Measurements from ENCODE around the gene AK6.
A peak's percentile ranks its signal among the peaks of the same experiment; 100 is the strongest.

Gene AK6

DNA sequence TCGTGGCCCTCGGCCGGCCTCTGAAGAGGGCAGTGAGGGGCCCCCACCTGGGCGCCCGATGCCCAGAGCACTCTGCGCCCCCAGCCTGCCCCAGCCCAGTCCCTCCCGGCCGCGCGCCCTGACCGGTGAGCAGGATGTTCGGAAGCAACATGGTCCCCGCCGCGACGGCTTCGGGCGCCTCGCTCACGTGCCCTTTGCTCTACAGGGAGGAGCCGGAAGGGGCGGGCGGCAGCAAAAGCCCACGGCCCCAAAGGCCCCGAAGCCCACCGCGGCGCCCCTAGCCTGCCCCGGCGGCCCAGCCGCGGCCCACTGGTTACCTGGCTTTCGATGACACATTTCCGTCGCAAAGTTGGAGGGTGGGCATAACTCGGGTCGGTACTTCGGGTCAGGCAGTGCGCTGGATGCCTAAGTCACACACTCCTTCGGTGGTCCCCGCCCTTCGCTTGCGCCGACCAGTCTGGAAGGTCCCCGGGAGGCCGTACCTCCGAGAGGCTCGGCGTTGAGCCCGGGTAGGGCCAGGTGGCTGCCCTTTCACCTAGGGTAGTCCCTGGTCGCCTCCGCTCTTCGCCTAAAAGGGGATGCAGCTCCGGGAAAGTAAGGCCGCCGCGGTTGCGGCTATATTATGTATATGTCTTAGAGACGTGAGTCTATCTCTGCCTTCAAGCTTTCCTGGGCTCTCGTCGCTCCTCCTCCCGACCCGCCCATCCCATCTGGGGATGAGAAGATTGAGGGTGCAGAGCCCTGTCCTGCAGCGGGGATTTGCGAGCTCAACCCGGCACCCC is at the start of gene AK6, which contains the start of the genes RAD17 and TAF9:
AK6 (minus strand) TSS at position 181 of the 782 bp plus-strand sequence; CDS start at position 151, 30 bp downstream.
RAD17 (plus strand) TSS at position 479 of the 782 bp plus-strand sequence. CDS start 2,391 bp downstream, outside the sequence.
TAF9 (minus strand) TSS at position 181 of the 782 bp plus-strand sequence. CDS start 3,783 bp downstream, outside the sequence.
- H3K4me3 ChIP-seq (ENCODE audit: low read length) = peak within 1 kb of the TSS; percentile 95
- no peak for TF ChIP-seq ZNF274 (IDR thresholded peaks at IDR 0.05; ENCODE audit: low read depth, low read length)

GRCh38 chr5:69418554-69418953 is 49.2 kb upstream of the AK6 start:
- TF ChIP-seq ZNF274 (IDR thresholded peaks at IDR 0.05; ENCODE audit: low read depth, low read length) = no peak
- H3K4me3 ChIP-seq (ENCODE audit: low read length) = no peak overlapping the region

DNA sequence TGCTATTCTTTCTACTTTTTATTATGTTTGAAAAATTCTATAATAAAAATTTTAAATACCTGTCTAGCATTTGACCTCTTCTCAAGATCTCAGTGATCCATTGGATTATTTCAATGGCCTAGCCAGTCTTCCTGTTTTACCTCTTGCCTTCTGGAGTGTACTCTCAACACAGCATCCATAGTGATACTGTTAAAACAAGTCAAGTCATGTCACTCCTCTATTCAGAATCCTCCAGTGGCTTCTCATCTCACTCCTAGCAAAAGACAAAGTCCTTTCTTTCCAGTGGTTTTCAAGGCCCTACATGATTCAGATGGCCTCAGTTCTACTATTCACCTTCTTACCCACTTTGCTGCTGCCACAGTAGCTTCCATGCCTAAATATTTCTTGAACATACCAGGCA is 47.4 kb upstream of the AK6 start:
- no peak for TF ChIP-seq ZNF274 (IDR thresholded peaks at IDR 0.05; ENCODE audit: low read depth, low read length)
- no peak overlapping the region for H3K4me3 ChIP-seq (ENCODE audit: low read length)

GRCh38 chr5:69416180-69416579 is 46.9 kb upstream of the AK6 start:
- TF ChIP-seq ZNF274 (IDR thresholded peaks at IDR 0.05; ENCODE audit: low read depth, low read length) = no peak
- no peak overlapping the region; the same call in 1 of the 2 replicates for H3K4me3 ChIP-seq (ENCODE audit: low read length)

- peak overlapping the region; percentile 51 for H3K4me3 ChIP-seq (ENCODE audit: low read length)
- TF ChIP-seq ZNF274 (IDR thresholded peaks at IDR 0.05; ENCODE audit: low read depth, low read length) = no peak
Observed at GRCh38 chr5:69415584-69415958, 46.3 kb upstream of the AK6 start.

DNA sequence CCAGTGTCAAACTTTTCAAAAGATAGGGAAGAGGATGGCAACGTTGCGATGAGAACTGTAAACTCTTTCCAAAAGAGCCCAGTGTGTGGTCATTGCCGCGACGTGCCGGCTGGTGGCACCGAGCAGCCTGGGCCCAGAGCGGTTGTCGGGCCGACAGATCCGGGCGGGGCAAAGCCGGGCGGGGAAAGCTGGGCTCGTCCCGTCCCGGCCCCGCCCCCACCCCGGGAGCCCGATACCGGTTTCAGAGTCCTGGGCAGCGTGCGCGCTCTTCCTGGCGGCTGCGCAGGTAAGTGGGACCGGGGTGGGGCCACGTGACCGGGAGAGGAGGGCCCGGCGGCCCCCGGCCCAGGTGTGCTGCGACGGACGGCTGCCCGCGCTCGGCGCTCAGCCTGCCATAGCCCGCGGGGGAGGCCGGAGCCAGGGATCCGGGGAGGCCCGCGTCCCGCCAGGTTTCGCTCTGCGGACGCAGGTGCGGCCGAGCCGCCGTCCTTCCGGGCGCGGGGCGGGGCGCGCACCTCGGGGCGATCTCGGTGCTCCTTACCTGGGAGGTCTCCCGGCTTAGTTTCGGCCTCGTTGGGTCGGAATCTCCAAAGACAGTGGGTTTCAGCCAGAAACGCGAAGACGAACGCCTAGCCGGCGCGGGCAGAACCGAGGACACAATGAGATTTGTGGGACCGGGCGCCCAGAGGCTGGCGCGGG is 45.7 kb upstream of the AK6 start, which contains the start of gene MARVELD2:
MARVELD2 (plus strand) TSS at position 232 of the 699 bp plus-strand sequence. CDS start 4,270 bp downstream, outside the sequence.
- TF ChIP-seq ZNF274 (IDR thresholded peaks at IDR 0.05; ENCODE audit: low read depth, low read length) = no peak
- peak within 1 kb of the TSS; percentile 51 for H3K4me3 ChIP-seq (ENCODE audit: low read length)

GRCh38 chr5:69404659-69405330 is 35.5 kb upstream of the AK6 start:
- no peak for TF ChIP-seq ZNF274 (IDR thresholded peaks at IDR 0.05; ENCODE audit: low read depth, low read length)
- H3K4me3 ChIP-seq (ENCODE audit: low read length) = no peak overlapping the region

- no peak overlapping the region for H3K4me3 ChIP-seq (ENCODE audit: low read length)
- no peak for TF ChIP-seq ZNF274 (IDR thresholded peaks at IDR 0.05; ENCODE audit: low read depth, low read length)
Observed at GRCh38 chr5:69378376-69378775, 9.1 kb upstream of the AK6 start.

- H3K4me3 ChIP-seq (ENCODE audit: low read length) = peak overlapping the region; percentile 47; the same call in 1 of the 2 replicates
- TF ChIP-seq ZNF274 (IDR thresholded peaks at IDR 0.05; ENCODE audit: low read depth, low read length) = no peak
Observed at GRCh38 chr5:69374911-69375446, 5.7 kb upstream of the AK6 start.

GRCh38 chr5:69372394-69372793 is 3.1 kb upstream of the AK6 start:
- H3K4me3 ChIP-seq (ENCODE audit: low read length) = no peak overlapping the region; the same call in 1 of the 2 replicates
- no peak for TF ChIP-seq ZNF274 (IDR thresholded peaks at IDR 0.05; ENCODE audit: low read depth, low read length)

DNA sequence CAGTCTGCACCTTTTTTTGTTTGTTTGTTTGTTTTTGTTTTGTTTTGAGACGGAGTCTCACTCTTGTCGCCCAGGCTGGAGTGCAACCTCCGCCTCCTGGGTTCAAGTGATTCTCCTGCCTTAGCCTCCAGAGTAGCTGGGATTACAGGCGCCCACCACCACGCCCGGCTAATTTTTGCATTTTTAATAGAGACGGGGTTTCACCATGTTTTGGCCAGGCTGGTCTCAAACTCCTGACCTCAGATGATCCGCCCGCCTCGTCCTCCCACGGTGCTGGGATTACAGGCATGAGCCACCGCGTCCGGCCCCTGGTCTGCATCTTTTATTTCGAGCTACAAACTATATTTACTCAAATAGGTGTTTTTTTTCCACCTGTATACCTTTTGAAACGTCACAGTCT is 1.0 kb upstream of the AK6 start:
- H3K4me3 ChIP-seq (ENCODE audit: low read length) = peak overlapping the region; percentile 95

GRCh38 chr5:69368458-69369339 is 621 bp downstream of the AK6 start:
- H3K4me3 ChIP-seq (ENCODE audit: low read length) = peak overlapping the region; percentile 95
- TF ChIP-seq ZNF274 (IDR thresholded peaks at IDR 0.05; ENCODE audit: low read depth, low read length) = no peak

DNA sequence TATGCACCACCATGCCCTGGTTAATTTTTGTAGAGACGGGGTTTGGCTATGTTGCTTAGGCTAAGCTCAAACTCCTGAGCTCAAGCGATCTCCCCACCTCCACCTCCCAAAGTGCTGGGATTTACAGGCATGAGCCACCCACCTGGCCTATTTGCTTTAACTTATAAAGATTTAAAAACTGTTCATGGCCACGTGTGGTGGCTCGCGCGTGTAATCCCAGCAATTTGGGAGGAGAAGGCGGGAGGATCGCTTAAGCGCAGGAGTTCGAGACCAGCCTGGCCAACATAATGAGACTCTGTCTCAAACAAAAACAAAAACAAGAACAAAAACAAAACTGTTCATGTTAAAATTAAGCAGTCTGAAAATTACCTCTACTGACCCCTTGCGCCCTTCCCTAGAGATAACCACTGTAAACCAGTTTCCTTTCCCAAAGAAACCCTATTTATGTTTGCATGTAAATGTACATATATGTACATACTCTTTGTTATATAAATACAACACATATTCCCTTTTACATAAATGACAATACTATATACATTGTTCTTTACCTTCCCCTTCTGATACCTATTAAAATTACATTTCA is 1.5 kb downstream of the AK6 start:
- H3K4me3 ChIP-seq (ENCODE audit: low read length) = peak overlapping the region; percentile 3
- TF ChIP-seq ZNF274 (IDR thresholded peaks at IDR 0.05; ENCODE audit: low read depth, low read length) = no peak
